Immature natural killer cell (primary cell): ENCODE data around the gene B3GNT2. TPM values are rescaled to one million over a fixed set of nuclear protein-coding genes. Genes with fewer than 3 reads are reported as not detected.
"Not testable (repeated sequence)": the region's sequence is repeated elsewhere in the genome, so short reads cannot be mapped to it uniquely, and the experiment has no call there.

Experiments used
- DNase-seq, 3 donors: peaks; one replicate each; pipeline ENCODE4 v3.0.0; 2022; ENCODE audit warnings: mixed read lengths in 1 of 3
- H3K27ac Mint-ChIP-seq, 6 donors: one replicate each; pipeline ENCODE4 v1.8.0; 2020; ENCODE audit warnings: mixed read lengths in 6 of 6, mild to moderate bottlenecking in 5 of 6, inconsistent platforms in 4 of 6, moderate library complexity in 3 of 6
- H3K27me3 Mint-ChIP-seq, 3 donors: one replicate each; pipeline ENCODE4 v1.8.0; 2020 to 2021; ENCODE audit warnings: low read depth in 3 of 3, mild to moderate bottlenecking in 3 of 3, mixed read lengths in 3 of 3, moderate library complexity in 3 of 3, inconsistent platforms in 1 of 3
- H3K36me3 Mint-ChIP-seq, 3 donors: one replicate each; pipeline ENCODE4 v1.8.0; 2020; ENCODE audit warnings: mixed read lengths in 3 of 3, inconsistent platforms in 2 of 3, mild to moderate bottlenecking in 2 of 3
- H3K4me1 Mint-ChIP-seq, 2 donors: one replicate each; pipeline ENCODE4 v1.8.0; 2020; ENCODE audit warnings: inconsistent platforms in 2 of 2, mild to moderate bottlenecking in 2 of 2, mixed read lengths in 2 of 2, moderate library complexity in 1 of 2
- H3K4me3 Mint-ChIP-seq, 5 donors: one replicate each; pipeline ENCODE4 v1.8.0; 2020; ENCODE audit warnings: mild to moderate bottlenecking in 5 of 5, mixed read lengths in 5 of 5, inconsistent platforms in 3 of 5, moderate library complexity in 3 of 5
- H3K9me3 Mint-ChIP-seq, 6 donors: one replicate each; pipeline ENCODE4 v1.8.0; 2020; ENCODE audit warnings: mild to moderate bottlenecking in 6 of 6, mixed read lengths in 6 of 6, inconsistent platforms in 4 of 6, moderate library complexity in 3 of 6
- polyA plus RNA-seq, 3 donors: library from polyadenylated mRNA; unstranded; fragments of 300-500 nt; fragmentation: Illumina TruSeq; gene quantifications; one replicate each; pipeline ENCODE4 v1.2.3, GENCODE V29; 2021

The B3GNT2 gene
- polyA plus RNA-seq, 3 donors from 2014 or later: 46.7 to 96.9 (median 50.4) TPM

GRCh38 chr2:62194558-62195420 lies 1.1 kb upstream of the B3GNT2 start:
- peak overlapping the region; percentile 78 to 90 (median 86) for H3K4me3 Mint-ChIP-seq
- H3K9me3 Mint-ChIP-seq: no peaks in the 10 kb centered on the region
- H3K36me3 Mint-ChIP-seq: no peaks in the 10 kb centered on the region
- H3K27ac Mint-ChIP-seq: peak overlapping the region in 5 of 6 donors; percentile 57 to 89 (median 79)
- peaks cover 0 to 20% (median 3%) of the 10 kb centered on the region in 3 donors for H3K27me3 Mint-ChIP-seq
- peaks cover 25 to 26% of the 10 kb centered on the region in 2 donors for H3K4me1 Mint-ChIP-seq
- no peak for DNase-seq

DNA sequence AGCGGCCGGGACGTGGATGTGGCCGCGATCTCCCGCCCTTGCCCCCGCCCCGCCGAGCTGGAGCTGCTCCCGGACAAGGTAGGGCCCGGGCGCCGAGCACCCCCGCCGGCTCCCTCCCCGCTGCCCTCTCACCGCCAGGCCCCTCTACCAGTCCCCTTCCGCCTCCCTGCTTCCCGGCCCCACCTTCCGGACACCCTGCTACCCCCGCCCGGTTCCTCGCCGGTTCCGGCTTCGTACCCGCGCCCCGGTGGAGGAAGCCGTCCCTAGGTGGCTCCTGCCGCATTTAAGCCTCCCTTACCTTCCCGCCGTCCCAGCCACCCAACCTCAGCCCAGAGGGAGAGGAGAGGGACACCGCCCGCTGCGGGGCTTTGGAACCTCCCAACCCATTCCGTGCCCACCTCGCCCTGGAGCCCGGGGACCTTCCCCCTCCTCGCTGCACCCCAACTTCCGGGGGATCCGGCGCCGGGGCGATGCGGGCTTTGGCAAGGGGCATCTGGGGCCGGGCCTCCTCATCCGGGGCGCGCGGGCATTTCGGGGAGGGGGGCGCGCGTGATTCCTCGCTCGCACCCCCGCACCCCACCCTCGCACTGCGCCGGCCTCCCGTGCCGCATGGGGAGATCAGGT lies 475 bp downstream of the B3GNT2 start:
- Mint-ChIP-seq H3K4me3 (peak overlapping the region; percentile 77 to 90 (median 89)), H3K4me1 (peaks cover 41 to 42% of the 10 kb centered on the region in 2 donors), H3K9me3 (no peaks in the 10 kb centered on the region), H3K27me3 (peaks cover 0 to 18% (median 4%) of the 10 kb centered on the region in 3 donors), H3K36me3 (no peaks in the 10 kb centered on the region), H3K27ac (peak overlapping the region; percentile 64 to 91 (median 78))
- peak; percentile 57 to 61 (median 59) for DNase-seq

DNA sequence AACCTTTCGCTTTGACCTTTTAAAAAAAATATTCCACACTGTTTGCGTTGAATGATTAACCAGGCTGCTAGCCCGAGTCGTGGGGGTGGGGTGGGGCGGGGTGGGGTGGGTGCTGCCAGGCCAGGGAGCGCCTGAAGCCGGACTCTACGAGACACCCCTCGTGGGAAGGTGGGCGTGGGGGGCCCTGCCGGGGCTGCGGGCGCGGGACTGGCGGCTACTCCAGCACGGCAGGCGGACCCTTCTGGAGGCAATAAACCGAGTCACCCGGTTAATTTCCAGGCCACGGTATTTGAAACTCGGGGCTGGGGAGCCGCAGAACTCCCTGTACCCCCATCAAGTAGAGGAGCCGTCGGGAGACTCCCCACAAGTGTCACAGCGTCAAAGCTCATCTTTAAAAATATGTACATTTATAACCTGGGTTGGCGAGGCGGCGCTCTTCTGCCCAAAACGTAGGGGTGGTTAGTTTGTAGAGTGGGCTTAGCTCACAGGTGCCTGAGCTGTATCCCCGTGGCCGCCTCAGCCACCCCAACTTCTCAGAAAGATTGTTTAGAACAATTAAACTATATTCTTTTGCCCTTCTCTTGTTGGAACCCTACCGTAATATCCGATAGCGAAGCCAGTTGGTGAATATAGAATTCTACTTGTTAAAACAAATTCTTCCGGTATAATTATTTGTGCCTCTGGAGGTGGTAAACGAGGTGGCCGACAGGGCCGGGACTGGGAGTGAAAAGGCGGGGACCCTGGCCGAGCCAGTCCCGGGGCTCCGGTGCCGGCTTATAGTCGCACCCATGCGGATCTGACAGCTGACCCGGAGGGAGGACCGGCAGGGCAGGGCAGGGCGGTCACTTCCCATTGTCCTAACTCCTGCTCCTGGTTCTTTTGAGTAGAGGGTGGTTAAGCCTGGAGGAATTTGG lies 1.4 kb downstream of the B3GNT2 start:
- DNase-seq: peak; percentile 37 to 48 (median 46)
- H3K9me3 Mint-ChIP-seq: no peaks in the 10 kb centered on the region
- peak overlapping the region; percentile 86 to 93 (median 90) for H3K4me3 Mint-ChIP-seq
- H3K27me3 Mint-ChIP-seq: peaks cover 0 to 20% (median 4%) of the 10 kb centered on the region in 3 donors
- H3K36me3 Mint-ChIP-seq: no peaks in the 10 kb centered on the region
- H3K4me1 Mint-ChIP-seq: peaks cover 50 to 51% of the 10 kb centered on the region in 2 donors
- H3K27ac Mint-ChIP-seq: peak overlapping the region; percentile 66 to 86 (median 83)

DNA sequence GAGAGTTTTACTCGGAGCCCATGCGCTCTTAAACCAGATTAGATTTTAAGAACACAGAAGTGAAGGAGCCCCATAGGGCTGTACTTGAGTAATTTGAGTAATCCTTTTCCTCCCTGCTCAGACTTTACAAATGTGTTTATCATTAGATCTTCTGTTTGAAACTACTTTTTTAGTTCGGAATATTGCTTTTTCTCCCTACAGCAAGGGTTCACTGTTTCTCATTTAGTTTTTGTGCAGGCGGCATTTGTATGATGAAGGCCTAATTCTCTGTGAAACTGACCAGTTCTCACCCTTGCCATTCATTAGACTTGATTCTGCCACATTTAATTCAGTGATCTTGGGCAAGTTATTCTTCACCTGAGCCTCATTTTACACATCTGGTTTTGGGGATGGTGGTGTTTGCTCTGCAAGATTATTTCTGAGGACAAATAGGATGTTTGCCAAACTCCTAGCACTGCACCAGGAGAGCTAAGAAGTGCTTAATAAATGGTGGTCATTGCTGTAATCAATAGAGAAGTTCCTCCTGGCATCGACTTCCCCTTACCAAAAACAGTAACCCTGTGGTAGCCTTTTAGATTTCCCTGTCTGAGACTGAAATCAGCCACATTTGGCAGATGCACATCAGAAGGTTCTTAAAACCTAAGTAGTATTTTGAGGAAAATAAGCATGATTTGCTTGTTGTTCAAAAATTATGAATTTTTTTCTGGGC lies 2.2 kb downstream of the B3GNT2 start:
- H3K4me1 Mint-ChIP-seq: peaks cover 58 to 59% of the 10 kb centered on the region in 2 donors
- no peaks in the 10 kb centered on the region for H3K9me3 Mint-ChIP-seq
- no peaks in the 10 kb centered on the region for H3K36me3 Mint-ChIP-seq
- H3K4me3 Mint-ChIP-seq: peak overlapping the region; percentile 86 to 93 (median 89)
- DNase-seq: no peak
- peak overlapping the region; percentile 66 to 86 (median 83) for H3K27ac Mint-ChIP-seq
- H3K27me3 Mint-ChIP-seq: peaks cover 0 to 22% (median 3%) of the 10 kb centered on the region in 3 donors

DNA sequence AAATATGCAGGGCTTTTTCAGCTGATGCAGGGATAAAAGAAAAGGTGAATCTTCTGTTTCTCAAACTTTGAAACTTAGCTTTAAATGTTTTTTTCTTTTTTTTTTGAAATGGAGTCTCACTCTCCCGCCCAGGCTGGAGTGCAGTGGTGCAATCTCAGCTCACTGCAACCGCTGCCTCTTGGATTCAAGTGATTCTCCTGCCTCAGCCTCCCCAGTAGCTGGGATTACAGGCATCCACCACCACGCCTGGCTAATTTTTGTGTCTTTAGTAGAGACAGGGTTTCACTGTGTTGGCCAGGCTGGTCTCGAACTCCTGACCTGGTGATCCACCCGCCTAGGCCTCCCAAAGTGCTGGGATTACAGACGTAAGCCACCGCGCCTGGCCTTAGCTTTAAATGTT lies 2.9 kb downstream of the B3GNT2 start:
- Mint-ChIP-seq H3K27me3 (peaks cover 0 to 24% (median 4%) of the 10 kb centered on the region in 3 donors), H3K4me1 (peaks cover 65 to 67% of the 10 kb centered on the region in 2 donors), H3K4me3 (peak overlapping the region; percentile 2 to 93 (median 87)), H3K27ac (peak overlapping the region in 2 of 6 donors; percentile 66 to 85)
- not testable (repeated sequence) for H3K36me3 Mint-ChIP-seq, H3K9me3 Mint-ChIP-seq, DNase-seq

GRCh38 chr2:62199392-62200125 lies 3.6 kb downstream of the B3GNT2 start:
- Mint-ChIP-seq H3K9me3 (no peaks in the 10 kb centered on the region), H3K36me3 (no peaks in the 10 kb centered on the region), H3K4me1 (peaks cover 68 to 74% of the 10 kb centered on the region in 2 donors), H3K27ac (peak overlapping the region in 4 of 6 donors; percentile 39 to 77 (median 66)), H3K4me3 (peak overlapping the region; percentile 2 to 73 (median 65)), H3K27me3 (peaks cover 0 to 24% (median 4%) of the 10 kb centered on the region in 3 donors)
- DNase-seq: no peak

GRCh38 chr2:62200291-62200841 lies 4.5 kb downstream of the B3GNT2 start:
- DNase-seq: no peak
- H3K4me3 Mint-ChIP-seq: peak overlapping the region; percentile 30 to 65 (median 40)
- peaks cover 0 to 24% (median 4%) of the 10 kb centered on the region in 3 donors for H3K27me3 Mint-ChIP-seq
- H3K9me3 Mint-ChIP-seq: no peaks in the 10 kb centered on the region
- H3K4me1 Mint-ChIP-seq: peaks cover 73 to 82% of the 10 kb centered on the region in 2 donors
- H3K27ac Mint-ChIP-seq: peak overlapping the region in 5 of 6 donors; percentile 4 to 73 (median 58)
- H3K36me3 Mint-ChIP-seq: no peaks in the 10 kb centered on the region

DNA sequence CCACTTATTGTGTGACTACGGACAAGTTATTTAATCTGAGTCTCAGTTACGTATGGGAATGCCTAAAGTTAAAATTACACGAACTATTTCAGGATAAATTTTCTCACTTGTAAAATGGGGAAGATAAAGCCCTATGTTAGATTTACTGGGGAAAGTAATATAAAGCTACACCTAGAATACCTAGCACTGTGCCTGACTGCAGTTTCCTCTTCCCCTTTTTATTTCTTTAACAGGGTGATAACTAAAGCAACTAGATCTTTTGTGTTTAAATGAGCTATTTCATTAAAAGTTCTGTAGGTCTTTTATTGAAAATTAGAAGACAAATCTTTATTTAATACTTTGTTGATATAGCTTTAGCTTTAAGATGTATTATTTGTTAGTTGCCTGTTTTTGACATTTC lies 5.0 kb downstream of the B3GNT2 start:
- no peak for DNase-seq
- Mint-ChIP-seq H3K27ac (peak overlapping the region in 2 of 6 donors; percentile 60 to 65), H3K27me3 (peaks cover 0 to 24% (median 4%) of the 10 kb centered on the region in 3 donors), H3K4me3 (peak overlapping the region; percentile 30 to 65 (median 40)), H3K4me1 (peaks cover 77 to 87% of the 10 kb centered on the region in 2 donors), H3K36me3 (no peaks in the 10 kb centered on the region), H3K9me3 (no peaks in the 10 kb centered on the region)

DNA sequence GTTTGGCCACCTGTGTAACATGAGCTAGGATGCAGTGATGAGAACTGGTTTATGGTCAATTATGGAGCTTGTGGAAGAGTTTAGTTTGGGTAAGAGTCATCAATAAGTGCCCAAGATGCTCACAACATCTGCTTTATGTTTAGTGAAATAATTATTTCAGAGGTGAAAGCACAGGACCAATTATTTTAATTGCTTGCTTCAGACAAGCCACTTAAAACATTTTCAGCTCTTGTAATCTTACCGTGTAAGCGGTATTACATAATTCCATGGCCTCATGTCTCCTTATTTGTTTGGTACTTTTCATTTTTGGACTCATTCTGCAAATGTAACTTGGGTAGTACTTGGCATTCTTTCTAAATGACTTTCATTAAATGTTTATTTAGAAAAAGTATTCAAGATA lies 5.4 kb downstream of the B3GNT2 start:
- peak overlapping the region; percentile 2 to 60 (median 21) for H3K4me3 Mint-ChIP-seq

DNA sequence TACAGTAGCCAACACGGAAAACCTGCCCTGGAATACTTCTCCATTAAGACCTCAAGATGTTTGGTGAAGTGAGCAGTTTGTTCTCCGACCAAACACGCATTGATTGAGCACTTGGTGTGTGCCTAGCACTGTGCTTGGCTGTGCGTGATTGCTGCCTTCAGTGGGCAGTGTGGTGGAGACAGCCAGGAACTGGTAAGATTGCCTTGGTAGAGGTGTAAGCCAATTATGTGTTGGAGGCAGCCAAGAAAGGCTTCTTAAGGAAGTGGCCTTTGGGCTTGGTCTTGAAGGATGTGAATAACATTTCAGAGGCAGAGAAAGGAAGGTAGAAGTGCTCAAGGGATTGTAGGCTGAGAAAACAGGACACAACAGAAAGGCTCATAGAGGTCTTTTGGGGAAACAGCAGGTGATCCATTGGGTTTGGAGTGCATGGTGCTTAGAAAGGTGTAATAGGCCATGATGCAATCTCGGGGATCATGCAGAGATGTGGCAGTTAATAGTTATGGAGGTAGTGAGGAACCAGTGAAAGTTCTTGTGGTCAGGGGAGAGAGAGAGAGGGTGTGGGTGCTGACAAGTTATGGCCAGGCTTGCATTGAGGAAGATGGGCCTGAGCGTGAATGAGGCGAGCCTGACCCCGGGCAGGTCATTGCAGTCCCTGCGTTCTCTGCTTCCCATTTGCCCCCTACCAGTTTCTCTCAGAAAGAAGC lies 6.3 kb downstream of the B3GNT2 start:
- H3K36me3 Mint-ChIP-seq: no peaks in the 10 kb centered on the region
- H3K9me3 Mint-ChIP-seq: no peaks in the 10 kb centered on the region
- peak; percentile 40 to 44 (median 42) for DNase-seq
- peak overlapping the region; percentile 54 to 72 (median 60) for H3K4me3 Mint-ChIP-seq
- H3K4me1 Mint-ChIP-seq: peaks cover 85 to 100% of the 10 kb centered on the region in 2 donors
- peaks cover 1 to 18% (median 4%) of the 10 kb centered on the region in 3 donors for H3K27me3 Mint-ChIP-seq
- H3K27ac Mint-ChIP-seq: peak overlapping the region; percentile 0 to 78 (median 44)

More for the DNA sequence above, 5.4 kb downstream of the B3GNT2 start:
- Mint-ChIP-seq H3K4me1 (peaks cover 78 to 91% of the 10 kb centered on the region in 2 donors), H3K27ac (peak overlapping the region in 2 of 6 donors; percentile 32 to 60), H3K36me3 (no peaks in the 10 kb centered on the region), H3K27me3 (peaks cover 0 to 22% (median 4%) of the 10 kb centered on the region in 3 donors), H3K9me3 (no peaks in the 10 kb centered on the region)
- DNase-seq: no peak

- Mint-ChIP-seq H3K36me3 (no peaks in the 10 kb centered on the region), H3K4me3 (peak overlapping the region in 4 of 5 donors; percentile 27 to 72 (median 64)), H3K27me3 (peaks cover 1 to 13% (median 4%) of the 10 kb centered on the region in 3 donors), H3K9me3 (no peaks in the 10 kb centered on the region), H3K4me1 (peaks cover 86 to 100% of the 10 kb centered on the region in 2 donors), H3K27ac (peak overlapping the region in 5 of 6 donors; percentile 3 to 53 (median 6))
- no peak for DNase-seq
Measured at GRCh38 chr2:62202729-62203128, 6.8 kb downstream of the B3GNT2 start.
